Cardiac muscle cell (in vitro differentiated cells and primary cell): Measurements from ENCODE around the gene C1orf210. TPM values are rescaled to one million over a fixed set of nuclear protein-coding genes. Genes with fewer than 3 reads are reported as not detected.
A peak's percentile ranks its signal among the peaks of the same experiment; 100 is the strongest.

Source experiments
- DNase-seq, 2 donors: peaks; one replicate each; pipeline versions ENCODE4 v3.0.0 to v3.0.0-alpha.2; 2010 to 2017; ENCODE audit warnings: low read depth in 1 of 2, low spot score in 1 of 2
- H3K27ac ChIP-seq: fragments of 200-600 bp; sonication (generic); 2 replicates; pipeline ENCODE4 v1.5.1; 2016
- H3K27me3 ChIP-seq: fragments of 200-600 bp; sonication (generic); 2 replicates; pipeline ENCODE4 v1.6.0; 2016; ENCODE audit warnings: control low read depth
- H3K36me3 ChIP-seq: fragments of 200-600 bp; sonication (generic); 2 replicates; pipeline ENCODE4 v1.5.1; 2016; ENCODE audit warnings: control low read depth
- H3K4me1 ChIP-seq: fragments of 200-600 bp; sonication (generic); 2 replicates; pipeline ENCODE4 v1.8.1; 2017; ENCODE audit warnings: low read depth, mild to moderate bottlenecking, mixed run types
- H3K4me3 ChIP-seq: fragments of 200-600 bp; sonication (generic); 2 replicates; pipeline ENCODE4 v1.5.1; 2016; ENCODE audit warnings: mild to moderate bottlenecking
- H3K9me3 ChIP-seq: fragments of 200-600 bp; sonication (generic); 2 replicates; pipeline ENCODE4 v1.5.1; 2017; ENCODE audit warnings: low read depth, mild to moderate bottlenecking, control low read depth
- CTCF ChIP-seq: IDR thresholded peaks from 2 replicates; pipeline ENCODE4 v1.5.1; 2012; ENCODE audit warnings: low read depth, mild to moderate bottlenecking, low read length
- polyA plus RNA-seq: library from polyadenylated mRNA; unstranded; fragments of >200 nt; fragmentation: Nextera tagmentation; extraction: Ambion mirVana; gene quantifications from 2 replicates; pipeline ENCODE4 v1.2.1, GENCODE V29; 2016
- total RNA-seq: library from RNA; depleted of rRNA; stranded (reverse); fragments of >200 nt; gene quantifications from 2 replicates; pipeline ENCODE4 v1.2.3, GENCODE V29; 2016

The C1orf210 gene
- total and polyA plus RNA-seq, 2 experiments from 2014 or later, result 0.12 TPM; not detected in 1

DNA sequence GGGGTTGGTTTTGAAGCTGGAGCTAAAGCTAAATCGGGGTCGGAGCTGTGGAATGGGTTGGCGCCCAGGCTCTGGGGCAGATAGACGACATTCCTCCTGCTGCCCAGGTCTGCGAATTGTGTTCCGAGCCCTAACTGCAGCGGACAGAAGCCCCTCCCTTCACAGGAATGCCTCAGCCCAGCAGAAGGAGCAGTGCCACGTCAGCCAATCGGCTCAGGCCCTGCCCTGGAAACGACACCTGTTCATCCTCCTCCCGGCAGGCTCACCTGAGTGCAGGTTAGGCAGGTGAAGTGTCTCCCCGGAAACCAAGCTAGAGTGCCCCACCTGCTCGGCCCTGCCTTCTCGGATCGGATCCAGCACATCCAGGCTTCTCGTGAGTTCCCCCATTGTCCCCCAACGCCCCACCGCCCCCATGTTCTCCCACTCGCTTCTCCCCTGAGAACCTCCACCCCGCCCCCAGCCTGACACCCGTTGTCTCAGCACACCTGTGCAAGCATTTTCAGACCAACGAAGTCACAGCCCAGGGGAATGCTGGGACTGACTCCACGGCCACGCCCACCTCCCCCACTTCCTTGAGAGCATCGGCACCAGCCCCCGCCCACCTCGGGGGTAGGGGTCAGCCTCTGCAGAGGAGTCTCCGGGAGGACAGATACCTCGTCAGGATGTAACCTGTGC, 14.8 kb downstream of the C1orf210 start:
- Histone ChIP-seq H3K4me1 (peaks cover 10% of the 10 kb centered on the region), H3K9me3 (no peaks in the 10 kb centered on the region), H3K36me3 (no peaks in the 10 kb centered on the region), H3K4me3 (peak overlapping the region; percentile 15), H3K27ac (no peak overlapping the region), H3K27me3 (no peaks in the 10 kb centered on the region)
- peak; percentile 9 to 52 for DNase-seq
- TF ChIP-seq CTCF, result no peak

GRCh38 chr1:43269627-43270375, 15.6 kb downstream of the C1orf210 start, which contains the start of gene TMEM125:
TSS of gene TMEM125 (plus strand) at chr1:43269983. CDS start at chr1:43272723, 2,740 bp downstream.
- Histone ChIP-seq H3K27ac (no peak within 1 kb of the TSS), H3K9me3 (no peaks in the 10 kb centered on the region), H3K4me3 (peak within 1 kb of the TSS; percentile 15), H3K36me3 (no peaks in the 10 kb centered on the region), H3K27me3 (no peaks in the 10 kb centered on the region), H3K4me1 (peaks cover 10% of the 10 kb centered on the region)
- DNase-seq, result no peak
- no peak for TF ChIP-seq CTCF

DNA sequence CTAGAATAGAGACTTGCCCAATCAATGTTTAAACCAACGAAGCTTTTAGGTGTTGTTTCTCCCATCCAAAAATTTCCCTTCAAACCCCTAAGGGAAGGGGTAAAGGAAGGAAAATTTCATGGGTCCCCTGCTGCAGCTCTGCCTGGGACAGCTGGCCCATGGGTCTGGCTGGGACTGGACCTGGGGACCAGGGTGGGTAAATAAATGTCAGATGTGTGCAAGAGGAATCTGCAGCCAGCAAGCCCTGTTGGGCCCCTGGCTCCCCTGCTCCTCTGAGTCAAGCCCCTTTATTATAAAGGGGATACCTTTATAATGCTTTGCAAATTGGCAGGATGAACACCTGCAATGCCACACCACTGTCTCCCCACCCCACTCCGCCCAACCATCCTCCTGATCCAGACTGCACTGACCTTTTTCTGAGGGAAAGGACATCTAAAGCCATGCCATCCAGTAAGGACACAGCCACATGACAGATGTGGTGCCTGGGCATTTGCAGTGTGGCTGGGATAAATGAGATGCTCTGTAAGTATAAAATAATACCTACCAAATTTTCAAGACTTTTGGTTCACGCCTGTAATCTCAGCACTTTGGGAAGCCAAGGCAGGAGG, 17.5 kb downstream of the C1orf210 start:
- no peak for DNase-seq
- Histone ChIP-seq H3K4me3 (no peak overlapping the region), H3K36me3 (no peaks in the 10 kb centered on the region), H3K4me1 (peaks cover 10% of the 10 kb centered on the region), H3K27me3 (no peaks in the 10 kb centered on the region), H3K27ac (peak overlapping the region; percentile 35), H3K9me3 (no peaks in the 10 kb centered on the region)
- no peak for TF ChIP-seq CTCF

DNA sequence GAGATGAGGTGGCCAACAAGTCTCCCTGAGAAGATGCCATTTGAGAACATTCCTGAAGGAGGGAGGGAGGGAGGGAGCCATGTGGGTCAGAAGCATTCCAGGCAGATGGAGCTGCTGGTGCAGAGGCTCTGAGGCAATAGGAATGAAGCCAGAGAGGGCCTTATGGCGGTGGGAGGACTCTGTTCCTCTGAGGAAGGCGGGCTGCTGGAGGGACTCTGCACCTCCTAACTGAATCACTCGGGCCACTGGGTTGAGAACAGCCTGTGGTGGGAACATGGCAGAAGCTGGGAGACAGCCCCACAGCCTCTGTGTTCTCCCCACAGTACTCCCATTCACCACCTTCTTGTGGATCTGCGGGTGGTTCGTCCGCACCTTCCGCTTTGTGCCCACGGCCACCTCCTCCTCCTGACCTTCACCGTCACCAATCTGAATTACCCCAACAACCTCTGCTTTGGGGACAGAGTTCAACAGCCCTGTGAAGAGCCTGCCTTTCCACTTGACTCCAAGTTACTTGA, 18.0 kb downstream of the C1orf210 start:
- Histone ChIP-seq H3K4me1 (peaks cover 10% of the 10 kb centered on the region), H3K9me3 (no peaks in the 10 kb centered on the region), H3K27ac (peak overlapping the region; percentile 35), H3K36me3 (no peaks in the 10 kb centered on the region), H3K4me3 (no peak overlapping the region), H3K27me3 (no peaks in the 10 kb centered on the region)
- DNase-seq, result peak in 1 of 2 donors; percentile 73
- no peak for TF ChIP-seq CTCF

- Histone ChIP-seq H3K27me3 (no peaks in the 10 kb centered on the region), H3K36me3 (no peaks in the 10 kb centered on the region), H3K9me3 (no peaks in the 10 kb centered on the region), H3K4me1 (peaks cover 10% of the 10 kb centered on the region), H3K27ac (no peak overlapping the region), H3K4me3 (no peak overlapping the region)
- no peak for DNase-seq
- no peak for TF ChIP-seq CTCF
These were observed 18.5 kb downstream of the C1orf210 start for GRCh38 chr1:43266881-43267280.
